ENCODE measurements around the gene SEZ6.

SEZ6 gene

GRCh38 chr17:29034510-29034909 is 28.7 kb upstream of the SEZ6 start:
- TF ChIP-seq CTCF (IDR thresholded peaks at IDR 0.05): no peak

GRCh38 chr17:29032857-29033197 is 27.0 kb upstream of the SEZ6 start:
- no peak for TF ChIP-seq CTCF (IDR thresholded peaks at IDR 0.05)

GRCh38 chr17:29032013-29032856 is 26.4 kb upstream of the SEZ6 start:
- no peak for TF ChIP-seq CTCF (IDR thresholded peaks at IDR 0.05)

DNA sequence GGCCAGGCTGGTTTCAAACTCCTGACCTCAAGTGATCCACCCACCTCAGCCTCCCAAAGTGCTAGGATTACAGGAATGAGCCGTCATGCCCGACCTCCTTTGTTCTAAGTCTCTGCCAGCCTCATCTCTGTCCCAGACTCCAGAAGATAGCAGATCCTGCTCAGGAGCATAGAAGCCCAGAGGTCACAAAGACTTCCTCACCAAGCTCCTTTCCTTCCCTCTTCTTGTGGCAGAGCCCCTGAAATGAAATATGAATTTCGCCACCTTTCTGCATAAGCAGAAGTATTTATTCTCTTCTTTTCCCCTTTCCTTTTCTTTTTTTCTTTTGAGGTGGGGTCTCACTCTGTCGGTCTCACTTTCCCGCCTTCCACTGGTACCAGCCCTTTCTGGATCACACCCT is 25.7 kb upstream of the SEZ6 start:
- no peak for TF ChIP-seq CTCF (IDR thresholded peaks at IDR 0.05)

DNA sequence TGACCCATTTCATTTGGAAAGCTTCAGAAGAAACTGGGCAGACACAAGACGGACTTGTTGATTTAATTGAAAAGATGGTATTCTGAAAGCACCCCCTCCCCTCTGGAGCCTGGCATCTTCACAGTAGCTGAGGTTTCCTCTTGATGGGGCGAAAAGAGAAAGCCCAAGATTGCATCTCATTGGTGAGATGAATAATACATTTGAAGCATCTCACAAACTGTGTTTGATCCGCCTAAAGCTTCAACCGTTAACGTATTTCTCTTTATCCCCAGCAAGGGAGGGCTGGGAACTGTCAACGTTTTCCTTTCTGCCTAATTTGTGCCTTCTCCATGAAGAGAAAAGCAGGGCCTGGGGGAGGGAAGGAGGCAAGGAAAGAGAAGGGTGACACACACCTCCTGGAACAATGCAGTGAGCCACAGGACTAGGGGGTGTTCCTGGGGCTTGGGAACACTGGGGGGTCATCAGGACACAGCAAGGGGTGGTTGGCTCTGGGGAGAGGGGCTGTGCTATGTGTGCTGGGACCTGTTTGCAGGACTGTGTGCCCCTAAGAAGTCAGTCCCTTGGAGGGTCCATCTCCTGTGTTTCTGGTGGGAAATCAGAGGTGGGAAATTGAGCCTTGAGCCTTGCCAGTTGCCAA is 18.6 kb upstream of the SEZ6 start:
- no peak for TF ChIP-seq CTCF (IDR thresholded peaks at IDR 0.05)

DNA sequence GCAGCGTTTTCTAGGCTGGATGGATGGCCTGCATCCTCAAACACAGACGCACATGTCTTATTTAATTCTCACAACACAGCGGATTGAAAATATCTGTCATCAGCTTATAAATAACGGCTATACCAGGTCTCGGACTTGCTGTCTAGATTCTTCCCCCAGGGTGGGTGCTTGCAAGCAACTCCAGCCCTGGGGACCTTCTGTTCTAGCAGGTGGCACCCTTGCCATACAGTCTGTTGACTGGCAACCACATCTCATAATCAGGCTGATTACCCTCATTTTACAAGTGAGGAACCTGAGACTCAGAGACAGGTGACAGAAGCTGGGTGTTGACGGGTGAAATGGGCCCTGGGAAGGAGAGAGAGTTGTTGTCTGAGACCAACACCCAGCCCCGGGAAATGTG is 16.2 kb upstream of the SEZ6 start:
- TF ChIP-seq CTCF (IDR thresholded peaks at IDR 0.05): no peak

DNA sequence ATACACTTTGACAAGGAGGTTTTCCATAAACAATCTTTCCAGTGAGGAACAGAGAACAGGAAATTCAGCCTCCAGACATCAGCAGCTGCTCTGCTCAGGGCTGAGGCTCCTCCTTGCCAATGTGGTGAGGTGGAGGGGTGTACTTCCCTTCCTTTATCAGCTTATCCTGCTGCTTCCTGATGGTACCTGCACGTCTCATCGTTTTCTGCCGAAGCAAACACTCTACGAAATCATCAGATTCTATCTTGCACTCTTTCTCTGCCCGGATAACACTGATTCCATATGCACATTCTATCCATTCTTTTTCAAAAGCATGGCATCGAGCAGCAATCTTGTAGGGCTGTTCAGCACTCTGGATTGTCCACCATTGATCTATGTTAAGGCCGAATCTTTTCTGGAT is 15.4 kb upstream of the SEZ6 start:
- no peak for TF ChIP-seq CTCF (IDR thresholded peaks at IDR 0.05)

All from LNCAP (cell line).